Activated naive CD8-positive, alpha-beta T cell treated with anti-CD3 and anti-CD28 coated beads, Interleukin-2, amount 50 U/mL, for 24 hours (primary cell): Measurements from ENCODE around the gene RCSD1.
"Not testable (repeated sequence)": the region's sequence is repeated elsewhere in the genome, so short reads cannot be mapped to it uniquely, and the experiment has no call there.

ENCODE experiments used
- ATAC-seq: fragments of 150-1000 bp; cut with Tn5 transposase; one replicate; pipeline ENCODE4 v1.10.0; 2021
- DNase-seq: peaks from one replicate; pipeline ENCODE4 v3.0.0; 2021
- H3K27ac Mint-ChIP-seq: one replicate; pipeline ENCODE4 v1.8.0; 2021; ENCODE audit warnings: mild to moderate bottlenecking, mixed read lengths
- H3K27me3 Mint-ChIP-seq: one replicate; pipeline ENCODE4 v1.8.0; 2021; ENCODE audit warnings: mixed read lengths
- H3K36me3 Mint-ChIP-seq: one replicate; pipeline ENCODE4 v1.8.0; 2021; ENCODE audit warnings: low read depth, mixed read lengths
- H3K4me1 Mint-ChIP-seq: one replicate; pipeline ENCODE4 v1.8.0; 2021; ENCODE audit warnings: mixed read lengths
- H3K4me3 Mint-ChIP-seq: one replicate; pipeline ENCODE4 v1.8.0; 2021; ENCODE audit warnings: mild to moderate bottlenecking, moderate library complexity, mixed read lengths
- H3K9me3 Mint-ChIP-seq: one replicate; pipeline ENCODE4 v1.8.0; 2021; ENCODE audit warnings: mixed read lengths

RCSD1 gene

DNA sequence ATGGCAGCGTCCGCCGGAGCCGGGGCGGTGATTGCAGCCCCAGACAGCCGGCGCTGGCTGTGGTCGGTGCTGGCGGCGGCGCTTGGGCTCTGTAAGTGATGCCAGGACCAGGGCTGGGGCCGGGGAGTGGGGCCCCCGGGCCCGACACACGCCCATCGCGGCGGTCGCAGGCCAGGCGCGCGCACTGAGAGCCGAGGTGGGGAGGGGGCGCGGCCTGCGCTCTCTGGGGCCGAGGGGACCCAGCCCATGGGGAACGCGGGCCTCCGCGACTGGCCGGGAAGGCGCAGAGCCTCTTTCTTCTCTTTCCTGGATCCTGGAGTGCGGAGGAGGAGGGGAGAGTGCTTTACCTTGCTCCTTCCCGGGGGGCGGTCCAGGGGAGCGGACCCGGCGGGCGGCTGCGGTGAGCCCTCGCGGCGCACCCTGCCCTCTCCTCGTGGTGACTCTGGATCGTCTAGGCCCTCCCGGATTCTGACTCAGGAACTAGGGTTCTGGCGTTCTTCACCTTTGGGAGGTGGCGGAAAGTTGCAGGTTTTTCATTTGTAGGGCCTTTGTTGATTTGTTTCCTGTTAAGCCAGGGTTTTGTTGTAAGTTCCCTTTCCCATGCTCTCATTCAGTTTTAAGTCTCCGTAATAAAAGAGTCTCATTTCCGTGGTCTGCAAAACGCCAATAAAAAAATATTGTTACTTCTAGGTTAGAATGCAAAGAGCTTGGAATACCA lies 92.3 kb downstream of the RCSD1 start:
- peaks cover 4% of the 10 kb centered on the region for H3K36me3 Mint-ChIP-seq
- DNase-seq (peak; percentile 38), ATAC-seq (peak; percentile 61)
- peak overlapping the region; percentile 89 for H3K4me3 Mint-ChIP-seq
- no peaks in the 10 kb centered on the region for H3K9me3 Mint-ChIP-seq
- H3K4me1 Mint-ChIP-seq = peaks cover 50% of the 10 kb centered on the region
- peak overlapping the region; percentile 40 for H3K27ac Mint-ChIP-seq
- peaks cover 2% of the 10 kb centered on the region for H3K27me3 Mint-ChIP-seq

DNA sequence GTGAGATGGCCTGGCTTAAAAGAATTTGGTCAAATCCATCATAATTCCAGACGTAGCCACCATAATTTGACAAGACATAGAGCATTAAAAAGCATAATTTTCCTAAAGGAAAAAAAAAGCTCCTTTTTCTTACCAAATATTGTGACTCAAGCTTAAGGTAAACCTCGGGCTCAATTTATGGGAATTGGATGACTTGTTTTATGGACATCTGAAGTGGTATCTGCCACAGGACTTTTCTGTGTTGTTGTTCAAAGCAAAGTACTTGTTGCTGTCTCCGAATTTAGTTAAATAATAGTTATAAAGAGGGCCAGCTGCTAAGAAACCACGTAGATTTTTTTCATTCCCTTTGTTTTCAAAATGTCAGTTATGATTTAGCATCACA lies 92.8 kb downstream of the RCSD1 start:
- peak overlapping the region; percentile 89 for H3K4me3 Mint-ChIP-seq
- ATAC-seq (no peak), DNase-seq (no peak)
- peaks cover 6% of the 10 kb centered on the region for H3K36me3 Mint-ChIP-seq
- no peaks in the 10 kb centered on the region for H3K9me3 Mint-ChIP-seq
- peaks cover 50% of the 10 kb centered on the region for H3K4me1 Mint-ChIP-seq
- peaks cover 2% of the 10 kb centered on the region for H3K27me3 Mint-ChIP-seq
- peak overlapping the region; percentile 40 for H3K27ac Mint-ChIP-seq

DNA sequence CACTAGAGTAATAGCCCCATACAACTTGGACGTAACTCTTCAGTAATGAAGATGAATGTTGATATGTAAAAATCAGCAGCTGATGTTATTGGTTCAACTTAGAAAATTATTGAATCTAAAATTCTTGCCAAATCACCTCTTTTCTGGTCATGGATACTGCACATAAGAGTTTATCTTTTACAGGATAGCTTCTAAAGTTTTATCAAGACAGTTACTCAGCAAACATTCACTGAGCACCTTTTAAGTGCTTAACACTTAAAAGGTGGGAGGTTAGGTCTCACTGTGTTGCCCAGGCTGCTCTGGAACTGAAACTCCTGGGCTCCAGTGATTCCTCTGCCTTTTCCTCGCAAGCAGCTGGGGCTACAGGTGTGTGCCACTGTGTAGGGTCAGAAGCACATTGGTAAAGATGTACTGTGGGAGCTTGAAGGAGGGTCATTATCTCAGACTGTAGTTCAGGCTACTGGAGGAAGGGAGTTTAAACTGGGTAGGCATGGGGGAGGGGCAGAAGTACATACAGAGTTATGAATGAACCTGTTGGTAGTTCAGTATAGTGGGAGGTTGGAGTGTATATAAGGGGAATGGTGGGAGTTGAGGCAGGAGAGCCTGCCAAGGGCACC lies 93.8 kb downstream of the RCSD1 start:
- H3K27me3 Mint-ChIP-seq = peaks cover 2% of the 10 kb centered on the region
- H3K27ac Mint-ChIP-seq = no peak overlapping the region
- no peaks in the 10 kb centered on the region for H3K9me3 Mint-ChIP-seq
- no peak for ATAC-seq
- H3K4me1 Mint-ChIP-seq = peaks cover 50% of the 10 kb centered on the region
- H3K36me3 Mint-ChIP-seq = peaks cover 10% of the 10 kb centered on the region
- DNase-seq = no peak
- peak overlapping the region; percentile 89 for H3K4me3 Mint-ChIP-seq

DNA sequence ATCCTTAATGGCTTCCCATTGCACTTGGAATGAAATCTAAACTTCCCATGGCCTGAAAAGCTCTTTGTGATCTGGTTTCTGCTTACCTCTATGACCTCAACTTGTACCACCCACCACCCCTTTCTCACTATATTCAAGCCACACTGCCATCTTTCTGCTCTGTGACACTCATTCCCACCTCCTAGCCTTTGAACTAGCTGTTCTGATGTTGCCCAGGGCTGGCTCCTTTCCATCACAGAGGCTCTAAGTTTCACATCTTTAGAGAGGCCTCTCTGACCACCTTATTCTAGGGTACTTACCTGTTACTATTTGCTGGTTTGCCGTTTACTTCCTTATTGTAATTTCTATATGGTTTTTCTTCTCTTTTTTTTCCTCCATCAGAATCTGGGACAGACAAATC lies 96.0 kb downstream of the RCSD1 start:
- Mint-ChIP-seq H3K4me3 (no peak overlapping the region), H3K4me1 (peaks cover 31% of the 10 kb centered on the region), H3K27me3 (peaks cover 2% of the 10 kb centered on the region)

DNA sequence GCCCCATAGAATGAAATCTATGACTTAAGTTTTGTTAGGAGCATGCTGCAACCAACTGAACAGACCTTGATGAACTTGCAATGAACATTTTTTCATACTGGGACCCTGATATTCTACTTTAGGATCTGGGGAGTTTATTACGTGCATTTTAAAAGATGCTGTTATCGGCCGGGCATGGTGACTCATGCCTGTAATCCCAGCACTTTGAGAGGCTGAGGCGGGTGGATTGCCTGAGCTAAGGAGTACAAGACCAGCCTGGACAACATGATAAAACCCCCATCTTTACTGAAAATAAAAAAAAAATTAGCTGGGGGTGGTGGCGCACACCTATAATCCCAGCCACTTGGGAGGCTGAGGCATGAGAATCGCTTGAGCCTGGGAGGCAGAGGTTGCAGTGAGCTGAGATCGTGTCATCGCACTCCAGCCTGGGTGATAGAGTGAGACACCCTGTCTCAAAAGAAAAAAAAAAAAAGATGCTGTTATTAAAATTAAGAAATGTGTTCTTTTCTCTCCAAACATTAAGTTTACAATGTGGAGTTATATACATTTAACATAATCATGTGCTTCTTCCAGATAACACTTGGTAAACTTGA lies 98.9 kb downstream of the RCSD1 start:
- no peak for DNase-seq
- Mint-ChIP-seq H3K4me1 (peaks cover 13% of the 10 kb centered on the region), H3K27me3 (no peaks in the 10 kb centered on the region), H3K9me3 (no peaks in the 10 kb centered on the region), H3K36me3 (peaks cover 23% of the 10 kb centered on the region), H3K27ac (no peak overlapping the region), H3K4me3 (no peak overlapping the region)
- no peak for ATAC-seq

More for the DNA sequence above, 96.0 kb downstream of the RCSD1 start:
- Mint-ChIP-seq H3K27ac (no peak overlapping the region), H3K9me3 (no peaks in the 10 kb centered on the region), H3K36me3 (peaks cover 21% of the 10 kb centered on the region)
- DNase-seq (no peak), ATAC-seq (no peak)

DNA sequence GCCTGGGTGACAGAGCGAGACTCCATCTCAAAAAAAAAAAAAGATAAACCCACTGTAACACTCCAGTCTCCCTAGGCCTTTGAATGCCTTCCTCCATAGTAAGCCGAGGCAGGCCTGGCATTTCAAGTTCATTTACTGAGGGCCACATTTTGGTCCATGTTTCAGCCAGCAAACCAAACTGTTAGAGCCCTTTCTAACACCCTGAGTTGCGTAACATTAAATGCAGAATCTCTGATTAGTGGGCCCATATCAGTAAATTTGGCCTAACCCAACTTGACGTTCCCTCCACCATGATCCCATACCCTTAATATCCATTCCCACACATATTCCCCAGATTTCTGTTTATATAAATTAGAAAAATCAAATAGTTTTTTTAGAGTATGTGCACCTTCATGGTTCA lies 104.2 kb downstream of the RCSD1 start:
- Mint-ChIP-seq H3K4me3 (no peak overlapping the region), H3K36me3 (peaks cover 18% of the 10 kb centered on the region), H3K27ac (no peak overlapping the region), H3K9me3 (no peaks in the 10 kb centered on the region), H3K27me3 (no peaks in the 10 kb centered on the region), H3K4me1 (no peaks in the 10 kb centered on the region)
- no peak for ATAC-seq
- no peak for DNase-seq

DNA sequence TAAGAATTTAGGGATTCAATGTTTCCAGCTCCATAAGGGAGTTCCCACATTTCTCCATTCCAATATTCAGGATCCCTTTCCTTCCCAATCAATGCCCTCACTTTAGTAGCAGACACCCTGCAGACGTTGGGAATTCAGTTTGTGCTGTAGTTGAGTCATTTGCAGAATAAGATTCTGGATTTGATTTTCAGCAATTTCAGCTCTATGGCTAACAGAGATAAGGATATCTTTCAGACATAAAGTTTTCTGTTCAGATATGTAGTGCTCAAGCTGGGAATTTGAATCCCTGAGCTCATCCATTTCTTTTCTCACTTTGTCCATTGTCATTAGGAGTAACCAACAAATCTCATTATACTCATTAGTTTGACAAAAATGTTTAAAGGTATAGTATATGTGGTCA lies 104.8 kb downstream of the RCSD1 start:
- no peaks in the 10 kb centered on the region for H3K4me1 Mint-ChIP-seq
- no peaks in the 10 kb centered on the region for H3K9me3 Mint-ChIP-seq
- no peak for DNase-seq
- no peak overlapping the region for H3K27ac Mint-ChIP-seq
- no peaks in the 10 kb centered on the region for H3K27me3 Mint-ChIP-seq
- no peak overlapping the region for H3K4me3 Mint-ChIP-seq
- H3K36me3 Mint-ChIP-seq = peaks cover 16% of the 10 kb centered on the region
- no peak for ATAC-seq

DNA sequence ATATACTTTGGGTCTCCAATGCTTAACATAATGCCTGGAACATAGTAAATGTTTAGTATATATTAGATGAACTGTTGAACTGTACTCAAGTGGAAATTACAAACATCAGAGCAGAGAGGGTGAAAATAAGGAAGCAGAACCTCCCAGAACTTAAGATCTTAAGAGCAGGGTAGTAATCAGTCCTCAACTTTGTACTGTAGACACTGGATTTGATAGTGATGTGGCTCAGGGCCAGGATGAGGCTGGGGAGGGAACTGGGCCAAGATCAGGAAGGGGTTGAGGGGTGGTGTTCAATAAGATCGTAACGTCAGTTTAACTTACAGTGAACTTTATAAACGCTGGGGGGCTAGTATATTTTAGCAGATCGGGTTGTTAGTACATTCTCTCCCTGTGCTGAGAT lies 107.1 kb downstream of the RCSD1 start:
- Mint-ChIP-seq H3K9me3 (no peaks in the 10 kb centered on the region), H3K4me1 (no peaks in the 10 kb centered on the region), H3K27me3 (no peaks in the 10 kb centered on the region), H3K36me3 (peaks cover 8% of the 10 kb centered on the region), H3K27ac (no peak overlapping the region), H3K4me3 (no peak overlapping the region)
- DNase-seq (no peak), ATAC-seq (no peak)

DNA sequence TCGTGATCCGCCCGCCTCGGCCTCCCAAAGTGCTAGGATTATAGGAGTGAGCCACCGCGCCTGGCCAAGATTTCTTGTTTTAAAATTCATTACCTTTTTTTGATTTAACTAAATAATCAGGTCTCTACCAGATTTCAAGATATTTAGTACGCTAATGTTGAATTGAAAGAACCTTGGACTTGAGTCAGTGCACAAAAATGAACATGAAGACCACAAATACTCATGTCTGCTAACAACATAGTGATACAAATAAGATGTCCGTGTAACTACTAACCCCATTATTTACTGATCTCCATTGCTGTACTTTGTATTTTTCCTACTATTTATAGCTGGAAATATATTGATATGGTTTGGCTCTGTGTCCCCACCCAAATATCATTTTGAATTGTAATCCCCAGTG lies 108.1 kb downstream of the RCSD1 start:
- Mint-ChIP-seq H3K27ac (no peak overlapping the region), H3K36me3 (peaks cover 7% of the 10 kb centered on the region), H3K4me1 (peaks cover 5% of the 10 kb centered on the region), H3K4me3 (no peak overlapping the region), H3K9me3 (no peaks in the 10 kb centered on the region), H3K27me3 (no peaks in the 10 kb centered on the region)
- ATAC-seq (no peak), DNase-seq (no peak)

DNA sequence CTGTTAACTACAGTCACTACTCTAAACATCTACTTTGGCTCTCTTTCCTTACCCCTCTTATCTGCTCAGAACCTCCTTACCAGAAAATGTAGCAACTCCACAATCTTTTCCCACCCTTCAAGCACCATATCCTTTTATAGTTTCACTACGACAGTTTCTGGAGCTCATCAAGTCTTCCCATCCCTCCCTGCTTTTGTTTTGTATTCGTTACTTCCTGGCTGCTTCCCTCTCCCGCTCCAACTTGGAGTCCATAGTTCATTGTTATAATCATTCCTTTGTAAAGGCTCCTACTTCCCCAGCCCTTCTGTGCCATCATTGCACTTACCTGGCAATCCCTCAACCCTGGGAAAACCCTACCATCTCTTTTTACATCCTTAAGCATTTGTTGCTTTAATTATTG lies 109.7 kb downstream of the RCSD1 start:
- no peaks in the 10 kb centered on the region for H3K9me3 Mint-ChIP-seq
- no peak for DNase-seq
- H3K4me1 Mint-ChIP-seq = peaks cover 7% of the 10 kb centered on the region
- ATAC-seq = no peak
- peaks cover 6% of the 10 kb centered on the region for H3K36me3 Mint-ChIP-seq
- no peak overlapping the region for H3K4me3 Mint-ChIP-seq
- H3K27ac Mint-ChIP-seq = no peak overlapping the region
- no peaks in the 10 kb centered on the region for H3K27me3 Mint-ChIP-seq

DNA sequence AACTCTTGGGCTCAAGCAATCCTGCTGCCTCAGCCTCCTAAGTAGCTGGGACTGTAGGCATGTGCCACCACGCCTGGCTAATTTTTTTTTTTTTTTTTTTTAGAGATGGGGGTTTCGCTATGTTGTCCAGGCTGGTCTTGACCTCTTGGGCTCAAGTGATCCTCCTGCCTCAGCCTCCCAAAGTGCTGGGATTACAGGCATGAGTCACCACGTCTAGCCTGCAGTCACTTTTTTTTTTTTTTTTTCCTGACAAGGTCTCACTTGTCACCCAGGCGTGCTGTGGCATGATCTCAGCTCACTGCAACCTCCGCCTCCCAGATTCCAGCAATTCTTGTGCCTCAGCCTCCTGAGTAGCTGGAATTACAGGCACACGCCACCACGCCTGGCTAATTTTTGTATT lies 111.1 kb downstream of the RCSD1 start:
- not testable (repeated sequence) for H3K27ac Mint-ChIP-seq, H3K4me1 Mint-ChIP-seq, DNase-seq, H3K4me3 Mint-ChIP-seq, H3K36me3 Mint-ChIP-seq, H3K9me3 Mint-ChIP-seq, ATAC-seq, H3K27me3 Mint-ChIP-seq

DNA sequence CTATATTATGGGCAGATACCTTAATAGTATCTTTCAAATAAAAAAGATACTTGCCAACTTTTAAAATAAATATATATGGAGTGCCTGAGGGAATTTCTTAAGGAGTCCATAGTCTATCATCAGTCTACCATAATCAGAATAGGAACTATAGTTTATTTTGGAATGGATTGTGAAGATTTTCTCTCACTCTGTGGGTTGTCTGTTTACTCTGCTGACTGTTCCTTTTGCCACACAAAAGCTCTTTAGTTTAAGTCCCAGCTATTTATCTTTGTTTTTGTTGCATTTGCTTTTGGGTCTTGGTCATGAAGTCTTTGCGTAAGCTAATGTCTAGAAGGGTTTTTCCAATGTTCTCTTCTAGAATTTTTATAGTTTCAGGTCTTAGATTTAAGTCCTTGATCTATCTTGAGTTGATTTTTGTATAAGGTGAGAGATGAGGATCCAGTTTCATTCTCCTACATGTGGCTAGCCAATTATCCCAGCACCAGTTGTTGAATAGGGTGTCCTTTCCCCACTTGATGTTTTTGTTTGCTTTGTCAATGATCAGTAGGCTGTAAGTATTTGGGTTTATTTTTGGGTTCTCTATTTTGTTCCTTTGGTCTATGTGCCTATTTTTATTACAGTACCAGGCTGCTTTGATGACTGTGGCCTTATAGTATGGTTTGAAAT lies 112.5 kb downstream of the RCSD1 start:
- H3K4me1 Mint-ChIP-seq, H3K27me3 Mint-ChIP-seq, DNase-seq, H3K9me3 Mint-ChIP-seq, H3K4me3 Mint-ChIP-seq, ATAC-seq, H3K27ac Mint-ChIP-seq, H3K36me3 Mint-ChIP-seq: not testable (repeated sequence)

DNA sequence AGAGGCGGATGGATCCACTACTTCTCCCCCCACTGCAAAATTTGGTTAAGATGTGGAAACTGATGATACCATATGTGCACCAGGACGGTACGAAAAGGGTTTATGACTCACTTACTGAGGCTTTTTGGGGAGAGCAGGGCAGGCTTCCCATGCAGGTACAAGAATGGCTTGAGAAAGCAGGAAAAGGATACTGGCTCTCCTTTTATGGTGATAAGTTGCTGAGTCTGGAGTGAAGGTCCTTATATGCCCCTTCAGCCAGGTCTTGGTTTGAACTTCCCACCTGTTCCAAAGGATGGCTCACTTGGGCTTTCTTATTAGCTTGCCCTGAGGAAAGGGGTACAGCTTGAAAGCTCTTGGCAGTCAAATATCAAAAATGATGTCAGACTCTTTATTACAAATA lies 114.9 kb downstream of the RCSD1 start:
- Mint-ChIP-seq H3K9me3 (no peaks in the 10 kb centered on the region), H3K4me3 (no peak overlapping the region), H3K36me3 (no peaks in the 10 kb centered on the region), H3K27ac (no peak overlapping the region), H3K27me3 (no peaks in the 10 kb centered on the region), H3K4me1 (peaks cover 8% of the 10 kb centered on the region)
- no peak for DNase-seq
- no peak for ATAC-seq

DNA sequence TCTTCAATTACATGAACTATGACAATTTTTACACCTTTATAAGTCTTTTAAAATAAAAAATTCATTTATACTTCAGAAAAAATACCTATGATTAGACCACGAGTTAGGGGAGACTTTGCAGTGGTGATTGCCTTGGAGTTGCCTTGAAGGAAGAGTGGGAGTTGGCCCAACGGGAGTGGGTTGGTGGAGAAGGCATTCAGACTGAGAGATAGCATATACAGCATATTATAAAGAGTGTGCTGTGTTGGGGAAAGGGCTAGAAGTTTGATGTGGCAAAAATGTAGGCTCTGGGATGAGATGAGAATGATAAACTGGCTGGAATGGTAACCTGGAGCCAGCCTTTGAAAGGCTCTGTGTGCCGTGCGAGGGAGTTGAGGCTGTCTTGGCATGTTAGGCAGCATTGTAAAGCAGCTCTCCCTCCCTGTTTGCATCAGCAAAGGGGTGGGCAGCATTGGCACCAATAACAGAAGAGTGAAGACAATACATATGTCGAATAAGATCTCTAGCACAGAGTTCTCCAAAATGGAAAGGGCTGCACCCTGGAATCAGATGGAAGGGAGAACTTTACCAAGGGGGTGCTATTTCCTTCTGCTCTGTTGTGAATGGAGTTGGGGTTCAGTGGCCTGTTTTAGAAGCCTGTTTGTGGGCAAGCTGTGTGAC lies 116.1 kb downstream of the RCSD1 start:
- no peaks in the 10 kb centered on the region for H3K27me3 Mint-ChIP-seq
- H3K4me3 Mint-ChIP-seq = no peak overlapping the region
- DNase-seq = no peak
- H3K27ac Mint-ChIP-seq = no peak overlapping the region
- H3K4me1 Mint-ChIP-seq = peaks cover 8% of the 10 kb centered on the region
- no peaks in the 10 kb centered on the region for H3K36me3 Mint-ChIP-seq
- ATAC-seq = no peak
- H3K9me3 Mint-ChIP-seq = no peaks in the 10 kb centered on the region
